ENCODE measurements around the gene LMAN2. TPM values are rescaled to one million over a fixed set of nuclear protein-coding genes. Genes with fewer than 3 reads are reported as not detected.

LMAN2 gene
- total RNA-seq, 4 donors from 2014 or later = 309 to 465 (median 383) TPM

DNA sequence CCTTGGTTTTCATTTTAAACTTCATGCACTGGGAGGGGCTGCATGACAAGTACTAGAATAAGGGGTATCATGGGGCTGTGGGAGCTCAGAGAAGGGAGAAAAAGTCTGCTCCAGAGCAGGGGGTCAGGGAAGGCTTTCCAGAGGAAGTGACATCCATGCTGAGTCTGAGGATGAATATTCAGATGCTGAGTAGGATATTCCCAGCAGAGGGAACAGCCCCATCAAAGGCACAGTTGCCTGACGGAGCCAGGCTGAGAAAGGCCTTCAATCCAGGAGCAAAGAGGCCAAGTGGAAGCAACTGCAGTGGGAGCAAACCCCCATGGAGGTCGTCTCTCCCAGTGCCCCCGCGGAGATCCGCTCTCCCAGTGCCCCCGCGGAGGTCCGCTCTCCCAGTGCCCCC, 44.6 kb upstream of the LMAN2 start:
- Histone ChIP-seq H3K36me3 (no peaks in the 10 kb centered on the region), H3K4me1 (peaks cover 0 to 9% of the 10 kb centered on the region in 2 donors), H3K27me3 (peaks cover 14% of the 10 kb centered on the region), H3K9me3 (no peaks in the 10 kb centered on the region), H3K27ac (no peak overlapping the region), H3K4me3 (replicated peaks in 1 of 3) (no peak overlapping the region)
- DNase-seq = no peak
- TF ChIP-seq POLR2A (IDR thresholded peaks at IDR 0.05) = no peak
- TF ChIP-seq, protein P1, sequence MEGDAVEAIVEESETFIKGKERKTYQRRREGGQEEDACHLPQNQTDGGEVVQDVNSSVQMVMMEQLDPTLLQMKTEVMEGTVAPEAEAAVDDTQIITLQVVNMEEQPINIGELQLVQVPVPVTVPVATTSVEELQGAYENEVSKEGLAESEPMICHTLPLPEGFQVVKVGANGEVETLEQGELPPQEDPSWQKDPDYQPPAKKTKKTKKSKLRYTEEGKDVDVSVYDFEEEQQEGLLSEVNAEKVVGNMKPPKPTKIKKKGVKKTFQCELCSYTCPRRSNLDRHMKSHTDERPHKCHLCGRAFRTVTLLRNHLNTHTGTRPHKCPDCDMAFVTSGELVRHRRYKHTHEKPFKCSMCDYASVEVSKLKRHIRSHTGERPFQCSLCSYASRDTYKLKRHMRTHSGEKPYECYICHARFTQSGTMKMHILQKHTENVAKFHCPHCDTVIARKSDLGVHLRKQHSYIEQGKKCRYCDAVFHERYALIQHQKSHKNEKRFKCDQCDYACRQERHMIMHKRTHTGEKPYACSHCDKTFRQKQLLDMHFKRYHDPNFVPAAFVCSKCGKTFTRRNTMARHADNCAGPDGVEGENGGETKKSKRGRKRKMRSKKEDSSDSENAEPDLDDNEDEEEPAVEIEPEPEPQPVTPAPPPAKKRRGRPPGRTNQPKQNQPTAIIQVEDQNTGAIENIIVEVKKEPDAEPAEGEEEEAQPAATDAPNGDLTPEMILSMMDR (IDR thresholded peaks at IDR 0.05) = no peak
- intact Hi-C loops (cut with DNase I) = no loop called here
- 48 to 53% methylated on average over 2 to 3 of the region's 8 CpGs for WGBS, 2 donors

DNA sequence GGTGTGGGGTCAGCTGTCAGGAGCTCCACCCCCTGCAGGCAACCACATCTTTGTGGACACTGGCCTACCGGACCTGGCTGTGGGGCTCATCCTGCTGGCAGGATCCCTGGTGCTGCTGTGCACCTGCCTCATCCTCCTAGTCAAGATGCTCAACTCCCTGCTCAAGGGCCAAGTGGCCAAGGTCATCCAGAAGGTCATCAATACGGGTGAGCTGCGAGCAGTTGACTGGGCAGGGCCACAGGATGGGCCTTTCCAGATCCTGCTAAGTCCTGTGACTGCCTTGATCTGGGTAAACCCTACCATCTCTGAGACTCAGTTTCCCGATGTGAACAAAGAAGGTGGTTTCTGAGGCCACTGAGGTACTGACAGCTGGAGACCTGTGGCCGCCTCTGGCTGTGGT, 42.5 kb upstream of the LMAN2 start:
- no peaks in the 10 kb centered on the region for H3K36me3 ChIP-seq
- H3K27me3 ChIP-seq = no peaks in the 10 kb centered on the region
- no peak for DNase-seq
- peaks cover under 1 to 12% of the 10 kb centered on the region in 2 donors for H3K4me1 ChIP-seq
- no peaks in the 10 kb centered on the region for H3K9me3 ChIP-seq
- TF ChIP-seq, protein P1 (IDR thresholded peaks at IDR 0.05) = no peak
- TF ChIP-seq POLR2A (IDR thresholded peaks at IDR 0.05) = no peak
- H3K27ac ChIP-seq = no peak overlapping the region
- 73 to 85% methylated on average over 4 to 5 of the region's 5 CpGs for WGBS, 2 donors
- no peak overlapping the region for H3K4me3 ChIP-seq (replicated peaks in 1 of 3)
- intact Hi-C loops (cut with DNase I) = loop anchor here (5.0 kb wide), 2 partner anchors 63 to 108 kb away; no protein-coding TSS in a partner anchor

DNA sequence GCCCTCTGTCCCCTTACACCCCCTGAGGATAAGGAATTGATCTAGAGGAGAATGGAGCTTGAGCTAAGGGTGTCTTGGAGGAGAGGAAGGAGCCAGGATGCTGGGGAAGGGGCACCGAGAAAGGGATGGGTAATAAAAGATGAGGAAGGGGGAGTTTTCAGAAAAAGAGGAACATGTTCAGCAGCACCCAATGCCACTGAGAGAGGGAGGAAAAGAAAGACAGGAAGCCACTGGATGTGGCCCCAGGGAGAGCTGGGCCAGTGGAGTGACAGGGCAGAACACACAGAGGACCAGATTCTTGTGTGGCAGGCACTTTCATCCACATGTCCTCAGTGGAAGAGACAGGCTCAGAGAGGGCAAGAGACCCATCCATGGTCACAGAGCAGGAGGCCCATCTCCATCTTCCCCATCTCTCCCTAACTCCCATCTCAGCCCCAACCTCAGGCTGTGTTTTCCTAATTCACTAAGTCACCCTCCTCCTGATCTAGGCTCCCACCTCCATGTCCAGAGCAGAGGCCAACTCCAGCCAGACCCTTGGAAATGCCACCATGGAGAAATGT, 41.8 kb upstream of the LMAN2 start:
- intact Hi-C loops (cut with DNase I) = loop anchor here (5.0 kb wide), 2 partner anchors 64 to 109 kb away; no protein-coding TSS in a partner anchor

DNA sequence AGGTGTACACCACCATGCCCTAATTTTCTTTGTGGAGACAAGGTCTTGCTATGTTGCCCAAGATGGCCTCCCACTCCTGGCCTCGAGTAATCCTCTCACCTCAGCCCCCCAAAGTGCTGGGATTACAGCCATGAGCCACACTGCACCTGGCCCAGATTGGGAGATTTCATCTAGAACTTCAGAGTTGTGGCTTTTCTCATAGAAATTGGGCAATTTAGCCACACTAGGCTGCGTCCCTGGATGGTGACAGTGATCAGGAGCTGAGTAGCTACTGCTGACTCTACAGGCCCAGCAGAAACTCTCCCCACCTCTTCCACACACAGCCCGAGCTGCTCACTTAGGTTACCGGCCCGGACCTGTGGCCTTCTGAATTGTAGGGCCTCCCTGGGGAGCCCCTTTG, 41.3 kb upstream of the LMAN2 start:
- Histone ChIP-seq H3K36me3 (no peaks in the 10 kb centered on the region), H3K4me1 (peaks cover 3 to 20% of the 10 kb centered on the region in 2 donors), H3K9me3 (no peaks in the 10 kb centered on the region), H3K27me3 (no peaks in the 10 kb centered on the region), H3K4me3 (replicated peaks in 1 of 3) (no peak overlapping the region), H3K27ac (no peak overlapping the region)
- intact Hi-C loops (cut with DNase I) = loop anchor here (5.0 kb wide), 2 partner anchors 65 to 110 kb away; no protein-coding TSS in a partner anchor
- WGBS, 2 donors = 90 to 93% methylated on average over 4 to 5 of the region's 5 CpGs
- DNase-seq = no peak
- TF ChIP-seq, protein P1 (IDR thresholded peaks at IDR 0.05) = no peak

More for the DNA sequence above, 41.8 kb upstream of the LMAN2 start:
- DNase-seq = no peak
- H3K36me3 ChIP-seq = no peaks in the 10 kb centered on the region
- no peaks in the 10 kb centered on the region for H3K27me3 ChIP-seq
- no peak overlapping the region for H3K4me3 ChIP-seq (replicated peaks in 1 of 3)
- H3K27ac ChIP-seq = no peak overlapping the region
- 81% methylated on average over 1 of the region's 1 CpG for WGBS, 2 donors
- no peak for TF ChIP-seq POLR2A (IDR thresholded peaks at IDR 0.05)
- TF ChIP-seq, protein P1 (IDR thresholded peaks at IDR 0.05) = no peak
- peaks cover 3 to 19% of the 10 kb centered on the region in 2 donors for H3K4me1 ChIP-seq
- H3K9me3 ChIP-seq = no peaks in the 10 kb centered on the region
